K562 (cell line): ENCODE measurements around the gene NDN. TPM values are rescaled to one million over a fixed set of nuclear protein-coding genes. Genes with fewer than 3 reads are reported as not detected.

Experiments
- ATAC-seq: fragments of 200-7000 bp; cut with Tn5 transposase; 3 replicates; pipeline ENCODE4 v1.9.1; 2020; ENCODE audit warnings: moderate library complexity
- BruUV-seq: library from RNA; stranded (reverse); fragments of 400-500 nt; replicated peaks from 2 replicates; lab custom pipeline; 2021; lab: Mats Ljungman, UMichigan
- CTCF ChIA-PET: fragments of 300-600 bp; formaldehyde crosslinking; extraction: SDS; loops from one replicate; lab custom pipeline; 2021; ENCODE audit warnings: low intra/inter-chr PET ratio; lab: Yijun Ruan, JAX
- POLR2A ChIA-PET: fragments of 300-600, 350-650 bp; sonication (Branson Sonifier 250); formaldehyde crosslinking; extraction: SDS; loops from one replicate; lab custom pipeline; 2021; ENCODE audit warnings: antibody characterized with exemption, inconsistent platforms; lab: Yijun Ruan, JAX
- DNase-seq, 4 experiments: peaks; one replicate each; pipeline versions ENCODE4 v3.0.0 to v3.0.0-alpha.2; 2011 to 2018; ENCODE audit warnings: low spot score in 3 of 4, mixed read lengths in 3 of 4; ENCODE audit errors: extremely low read depth in 1 of 4
- FAIRE-seq: peaks from 2 replicates; lab custom pipeline; 2011; peaks lifted over from hg19 to GRCh38; lab: Jason Lieb, UNC
- H2AFZ ChIP-seq: 2 replicates; pipeline ENCODE4 v1.6.0; 2011; ENCODE audit warnings: low read depth, low read length, control low read depth, inconsistent platforms
- H3K27ac ChIP-seq: fragments of 200-600 bp; 3 replicates; pipeline ENCODE4 v1.8.0; 2011; ENCODE audit warnings: low read depth, mild to moderate bottlenecking, control low read depth, inconsistent platforms, low read length, moderate library complexity, mixed read lengths; ENCODE audit errors: extremely low read depth
- H3K27me3 ChIP-seq, 2 experiments: fragments of 300-600 bp in 1 of 2; 2 replicates in 1 of 2; 3 replicates in 1 of 2; pipeline versions ENCODE4 v1.6.0 to v1.8.0; 2011; ENCODE audit warnings: inconsistent platforms in 2 of 2, low read length in 2 of 2, mild to moderate bottlenecking in 1 of 2, mixed read lengths in 1 of 2, moderate library complexity in 1 of 2; ENCODE audit not compliant: control insufficient read depth in 2 of 2, insufficient read depth in 2 of 2
- H3K36me3 ChIP-seq: fragments of 300-600 bp; 3 replicates; pipeline ENCODE4 v1.8.0; 2011; ENCODE audit warnings: mild to moderate bottlenecking, low read length, inconsistent platforms; ENCODE audit not compliant: control insufficient read depth, insufficient read depth
- H3K4me1 ChIP-seq, 2 experiments: fragments of 200-600 bp in 1 of 2; replicated peaks in 1 of 2; 2 replicates in 1 of 2; 3 replicates in 1 of 2; pipeline versions ENCODE4 v1.5.1 to v1.8.0; 2011; ENCODE audit warnings: inconsistent platforms in 2 of 2, low read length in 2 of 2, mild to moderate bottlenecking in 1 of 2, mixed read lengths in 1 of 2, moderate library complexity in 1 of 2; ENCODE audit not compliant: control insufficient read depth in 2 of 2, insufficient read depth in 2 of 2
- H3K4me2 ChIP-seq: 2 replicates; pipeline ENCODE4 v1.6.1; 2011; ENCODE audit warnings: low read length, control low read depth, inconsistent platforms, mixed read lengths; ENCODE audit not compliant: insufficient read depth
- H3K4me3 ChIP-seq: fragments of 200-600 bp; sonication (generic), shearing (Covaris generic); 2 replicates; pipeline ENCODE4 v1.5.1; 2016; ENCODE audit warnings: control low read depth, inconsistent platforms
- H3K79me2 ChIP-seq: fragments of 200-600 bp; 3 replicates; pipeline ENCODE4 v1.8.0; 2011; ENCODE audit warnings: low read length, inconsistent platforms; ENCODE audit not compliant: control insufficient read depth, insufficient read depth
- H3K9ac ChIP-seq, 2 experiments: 2 replicates each; pipeline versions ENCODE4 v1.6.0 to v1.6.1; 2011; ENCODE audit warnings: low read depth in 2 of 2, low read length in 2 of 2, control low read depth in 1 of 2, inconsistent platforms in 1 of 2, mild to moderate bottlenecking in 1 of 2, mixed read lengths in 1 of 2; ENCODE audit not compliant: insufficient read depth in 1 of 2
- H3K9me1 ChIP-seq: one replicate; pipeline ENCODE4 v1.6.0; 2011; ENCODE audit warnings: inconsistent platforms, mild to moderate bottlenecking, low read length, moderate library complexity; ENCODE audit not compliant: control insufficient read depth, insufficient read depth
- H3K9me3 ChIP-seq: replicated peaks from 2 replicates; pipeline ENCODE4 v1.5.1; 2011; ENCODE audit warnings: low read depth, low read length, inconsistent platforms; ENCODE audit not compliant: control insufficient read depth, insufficient read depth
- H4K20me1 ChIP-seq: replicated peaks from 2 replicates; pipeline ENCODE4 v1.6.1; 2011; ENCODE audit warnings: low read length, inconsistent platforms, mixed read lengths; ENCODE audit not compliant: control insufficient read depth, insufficient read depth
- CHCHD3 ChIP-seq: fragments of 250-450 bp; sonication (Bioruptor Pico); IDR thresholded peaks from 2 replicates; pipeline ENCODE4 v2.1.2; 2022; ENCODE audit warnings: mild to moderate bottlenecking
- EP300 ChIP-seq: IDR thresholded peaks from 2 replicates; pipeline ENCODE4 v1.6.1; 2012; ENCODE audit warnings: low read length, improper control_type of control experiment
- FOXM1 ChIP-seq, 2 experiments: fragments of 450-650 bp in 1 of 2; sonication (generic) in 1 of 2; formaldehyde crosslinking in 1 of 2; IDR thresholded peaks; 2 replicates each; pipeline versions ENCODE4 v1.6.1 to v1.9.0; 2017 to 2022; ENCODE audit warnings: low read depth in 2 of 2, mild to moderate bottlenecking in 2 of 2, missing genetic modification reagents in 1 of 2, moderate library complexity in 1 of 2
- FUS ChIP-seq: fragments of 200-400 bp; formaldehyde crosslinking; optimal IDR thresholded peaks from 2 replicates; pipeline ENCODE3; 2017; ENCODE audit warnings: low read depth, low read length
- HMG20B ChIP-seq: fragments of 250-450 bp; sonication (Bioruptor Pico); IDR thresholded peaks from 2 replicates; pipeline ENCODE4 v1.5.0; 2021; ENCODE audit warnings: mild to moderate bottlenecking
- NFE2L1 ChIP-seq: fragments of 450-650 bp; IDR thresholded peaks from 2 replicates; pipeline ENCODE4 v1.6.1; 2016; ENCODE audit warnings: missing genetic modification characterization, low read depth, mild to moderate bottlenecking, missing compliant biosample characterization, moderate library complexity, borderline replicate concordance
- NFXL1 ChIP-seq: fragments of 450-650 bp; formaldehyde crosslinking; IDR thresholded peaks from 2 replicates; pipeline ENCODE4 v1.4.0; 2021; ENCODE audit warnings: mild to moderate bottlenecking
- RBM14 ChIP-seq: fragments of 200-400 bp; formaldehyde crosslinking; IDR thresholded peaks from 2 replicates; pipeline ENCODE4 v1.6.1; 2018; ENCODE audit warnings: low read depth, mild to moderate bottlenecking, low read length, moderate library complexity, borderline replicate concordance; ENCODE audit not compliant: insufficient read depth
- SRSF3 ChIP-seq: fragments of 200-400 bp; formaldehyde crosslinking; IDR thresholded peaks from 2 replicates; pipeline ENCODE4 v1.6.1; 2016; ENCODE audit warnings: mild to moderate bottlenecking, low read length, moderate library complexity; ENCODE audit not compliant: insufficient read depth
- XRCC5 ChIP-seq: fragments of 200-400 bp; formaldehyde crosslinking; IDR thresholded peaks from 2 replicates; pipeline ENCODE4 v1.6.1; 2017; ENCODE audit warnings: low read depth, mild to moderate bottlenecking, low read length
- ZBTB7A ChIP-seq: IDR thresholded peaks from 2 replicates; pipeline ENCODE4 v1.6.1; 2011; ENCODE audit warnings: low read depth, mild to moderate bottlenecking, low read length, moderate library complexity, borderline replicate concordance; ENCODE audit not compliant: control insufficient read depth
- ZEB2 ChIP-seq: fragments of 450-650 bp; IDR thresholded peaks from 2 replicates; pipeline ENCODE4 v1.6.1; 2016
- ZNF445 ChIP-seq: fragments of 250-450 bp; sonication (Bioruptor Pico); IDR thresholded peaks from 2 replicates; pipeline ENCODE4 v1.4.0; 2020; ENCODE audit warnings: low read depth, mild to moderate bottlenecking, moderate library complexity
- WGBS: fragments of 100-300 bp; shearing (Covaris generic); methylation state at CpG from one replicate; pipeline ENCODE4 v1.1.6; 2016; ENCODE audit warnings: low coverage, mixed read lengths; ENCODE audit not compliant: insufficient coverage; ENCODE audit errors: missing lambda C conversion rate; 5-methylcytosine and 5-hydroxymethylcytosine counted together
- in situ Hi-C: fragments of 300-500 bp; cut with MboI; formaldehyde crosslinking; loops from 4 replicates; pipeline ENCODE4 v1.15.0; 2018; ENCODE audit warnings: inconsistent platforms, mixed read lengths
- intact Hi-C: fragments of 100-400 bp; cut with micrococcal nuclease; formaldehyde crosslinking; loops from 2 replicates; pipeline ENCODE4 v1.14.2; 2022
- polyA plus RNA-seq, 8 experiments: library from polyadenylated mRNA; depleted of rRNA in 4 of 8; stranded (reverse) in 5 of 8; unstranded in 3 of 8; fragments of >200 nt; fragmentation: Nextera tagmentation in 2 of 8; fragmentation: Illumina TruSeq in 1 of 8; extraction: Ambion mirVana in 2 of 8; extraction: Trizol in 1 of 8; gene quantifications; 2 replicates each; pipeline versions ENCODE4 v1.2.1 to v1.2.3, GENCODE V29; 2011 to 2014; ENCODE audit warnings: inconsistent platforms in 1 of 8, missing spikeins in 1 of 8
- total RNA-seq, 7 experiments: library from RNA; depleted of rRNA in 6 of 7; stranded (reverse); fragments of >200 nt in 6 of 7; fragmentation: Illumina TruSeq in 2 of 7; extraction: Trizol in 2 of 7; gene quantifications; 2 replicates each; pipeline versions ENCODE4 v1.2.1 to v1.2.3, GENCODE V29; 2011 to 2021; ENCODE audit warnings: low replicate concordance in 1 of 7
- TF ChIP-seq, protein P1 (sequence below): sonication (generic); formaldehyde crosslinking; IDR thresholded peaks from 2 replicates; pipeline ENCODE4 v1.8.1; 2023; ENCODE audit warnings: missing genetic modification reagents, mild to moderate bottlenecking, borderline replicate concordance

The NDN gene
- total and polyA plus RNA-seq, 9 of the 15 experiments (the other 6 are each of a cell fraction or from before 2014, with no cell fraction given): 0.52 to 5.7 (median 2.1) TPM

DNA sequence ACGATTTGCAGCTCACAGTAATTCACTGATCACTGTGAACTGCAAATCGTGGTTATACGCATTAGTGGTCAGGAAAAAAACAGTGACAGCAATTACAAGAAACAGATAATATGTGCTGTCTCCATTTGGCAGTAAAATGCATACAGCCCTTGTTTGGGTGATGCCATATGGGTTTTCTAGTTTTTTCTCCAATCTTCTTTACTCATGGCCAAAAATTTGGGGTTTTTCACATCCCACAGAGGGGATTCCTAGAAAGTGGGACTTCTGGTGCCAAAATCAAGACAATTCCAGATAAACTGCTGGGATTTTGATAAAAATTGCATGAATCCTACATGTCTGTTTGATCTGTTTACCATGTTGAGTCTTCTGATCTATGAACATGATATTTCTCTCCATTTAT lies 15.6 kb downstream of the NDN start:
- H3K36me3 ChIP-seq: no peaks in the 10 kb centered on the region
- TF ChIP-seq CHCHD3 (CRISPR knock-in tag): no peak
- no peak for TF ChIP-seq EP300
- TF ChIP-seq, protein P1, sequence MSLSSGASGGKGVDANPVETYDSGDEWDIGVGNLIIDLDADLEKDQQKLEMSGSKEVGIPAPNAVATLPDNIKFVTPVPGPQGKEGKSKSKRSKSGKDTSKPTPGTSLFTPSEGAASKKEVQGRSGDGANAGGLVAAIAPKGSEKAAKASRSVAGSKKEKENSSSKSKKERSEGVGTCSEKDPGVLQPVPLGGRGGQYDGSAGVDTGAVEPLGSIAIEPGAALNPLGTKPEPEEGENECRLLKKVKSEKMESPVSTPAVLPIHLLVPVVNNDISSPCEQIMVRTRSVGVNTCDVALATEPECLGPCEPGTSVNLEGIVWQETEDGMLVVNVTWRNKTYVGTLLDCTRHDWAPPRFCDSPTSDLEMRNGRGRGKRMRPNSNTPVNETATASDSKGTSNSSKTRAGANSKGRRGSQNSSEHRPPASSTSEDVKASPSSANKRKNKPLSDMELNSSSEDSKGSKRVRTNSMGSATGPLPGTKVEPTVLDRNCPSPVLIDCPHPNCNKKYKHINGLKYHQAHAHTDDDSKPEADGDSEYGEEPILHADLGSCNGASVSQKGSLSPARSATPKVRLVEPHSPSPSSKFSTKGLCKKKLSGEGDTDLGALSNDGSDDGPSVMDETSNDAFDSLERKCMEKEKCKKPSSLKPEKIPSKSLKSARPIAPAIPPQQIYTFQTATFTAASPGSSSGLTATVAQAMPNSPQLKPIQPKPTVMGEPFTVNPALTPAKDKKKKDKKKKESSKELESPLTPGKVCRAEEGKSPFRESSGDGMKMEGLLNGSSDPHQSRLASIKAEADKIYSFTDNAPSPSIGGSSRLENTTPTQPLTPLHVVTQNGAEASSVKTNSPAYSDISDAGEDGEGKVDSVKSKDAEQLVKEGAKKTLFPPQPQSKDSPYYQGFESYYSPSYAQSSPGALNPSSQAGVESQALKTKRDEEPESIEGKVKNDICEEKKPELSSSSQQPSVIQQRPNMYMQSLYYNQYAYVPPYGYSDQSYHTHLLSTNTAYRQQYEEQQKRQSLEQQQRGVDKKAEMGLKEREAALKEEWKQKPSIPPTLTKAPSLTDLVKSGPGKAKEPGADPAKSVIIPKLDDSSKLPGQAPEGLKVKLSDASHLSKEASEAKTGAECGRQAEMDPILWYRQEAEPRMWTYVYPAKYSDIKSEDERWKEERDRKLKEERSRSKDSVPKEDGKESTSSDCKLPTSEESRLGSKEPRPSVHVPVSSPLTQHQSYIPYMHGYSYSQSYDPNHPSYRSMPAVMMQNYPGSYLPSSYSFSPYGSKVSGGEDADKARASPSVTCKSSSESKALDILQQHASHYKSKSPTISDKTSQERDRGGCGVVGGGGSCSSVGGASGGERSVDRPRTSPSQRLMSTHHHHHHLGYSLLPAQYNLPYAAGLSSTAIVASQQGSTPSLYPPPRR (CRISPR knock-in tag): no peak
- TF ChIP-seq SRSF3: no peak
- TF ChIP-seq NFXL1 (CRISPR knock-in tag): no peak
- no peak for TF ChIP-seq ZNF445 (CRISPR knock-in tag)
- no peak for TF ChIP-seq XRCC5
- TF ChIP-seq FOXM1 (IDR thresholded peaks at IDR 0.05; ENCODE audit: low read depth): no peak
- TF ChIP-seq FOXM1 (CRISPR knock-in tag; IDR thresholded peaks at IDR 0.05; ENCODE audit: low read depth): no peak
- TF ChIP-seq FUS: no peak
- no peak for TF ChIP-seq ZEB2
- no peak for TF ChIP-seq ZBTB7A
- no peak for TF ChIP-seq NFE2L1 (tag)
- no peak for TF ChIP-seq HMG20B (CRISPR knock-in tag)
- TF ChIP-seq RBM14: no peak
- ATAC-seq (no peak), FAIRE-seq (no peak), DNase-seq (no peak)
- no peak overlapping the region for H2AFZ ChIP-seq
- no peaks in the 10 kb centered on the region for H3K9me1 ChIP-seq
- H3K4me3 ChIP-seq: no peak overlapping the region
- no peak overlapping the region for H3K9ac ChIP-seq
- whole genome bisulfite sequencing: 0% methylated on average over 3 of the region's 3 CpGs
- H3K4me1 ChIP-seq: no peaks in the 10 kb centered on the region
- H3K27me3 ChIP-seq: no peaks in the 10 kb centered on the region
- no TSS peak for BruUV-seq
- POLR2A ChIA-PET: no interaction called here
- in situ Hi-C loops: no loop called here
- H3K4me2 ChIP-seq: no peak overlapping the region
- CTCF ChIA-PET: no interaction called here
- H3K79me2 ChIP-seq: no peaks in the 10 kb centered on the region
- no peaks in the 10 kb centered on the region for H3K9me3 ChIP-seq
- no peak overlapping the region for H3K27ac ChIP-seq
- H4K20me1 ChIP-seq: no peaks in the 10 kb centered on the region
- intact Hi-C loops: no loop called here
